ENCODE data around the gene VTN.

Gene VTN

DNA sequence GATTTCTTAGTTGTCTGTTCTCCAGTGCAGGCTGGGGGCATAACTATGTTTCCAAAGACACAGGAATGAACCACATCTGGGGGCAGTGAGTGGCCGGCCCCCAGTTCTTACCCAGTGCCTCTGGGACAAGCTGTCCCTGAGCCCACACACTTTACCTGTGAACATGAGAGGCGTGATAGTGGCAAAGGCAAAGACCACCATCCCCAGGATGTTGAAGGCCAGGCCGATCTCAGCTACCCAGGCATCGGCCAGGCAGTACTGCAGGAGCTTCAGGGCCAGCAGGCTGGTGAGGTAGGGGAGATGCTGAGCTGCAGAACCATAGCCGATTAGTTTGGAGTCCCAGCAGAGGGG lies 34.3 kb upstream of the VTN start:
- Histone ChIP-seq H3K27me3 (replicated peaks) (no peaks in the 10 kb centered on the region), H3K36me3 (replicated peaks) (no peaks in the 10 kb centered on the region), H3K27ac (no peak overlapping the region), H3K4me3 (ENCODE audit: low read depth, low read length) (no peak overlapping the region)
- in situ Hi-C loops (cut with HindIII; ENCODE audit: low pct_ligation_motif_present, low sequenced_read_pairs) = no loop called here
- no peak for DNase-seq
- TF ChIP-seq, protein P1, sequence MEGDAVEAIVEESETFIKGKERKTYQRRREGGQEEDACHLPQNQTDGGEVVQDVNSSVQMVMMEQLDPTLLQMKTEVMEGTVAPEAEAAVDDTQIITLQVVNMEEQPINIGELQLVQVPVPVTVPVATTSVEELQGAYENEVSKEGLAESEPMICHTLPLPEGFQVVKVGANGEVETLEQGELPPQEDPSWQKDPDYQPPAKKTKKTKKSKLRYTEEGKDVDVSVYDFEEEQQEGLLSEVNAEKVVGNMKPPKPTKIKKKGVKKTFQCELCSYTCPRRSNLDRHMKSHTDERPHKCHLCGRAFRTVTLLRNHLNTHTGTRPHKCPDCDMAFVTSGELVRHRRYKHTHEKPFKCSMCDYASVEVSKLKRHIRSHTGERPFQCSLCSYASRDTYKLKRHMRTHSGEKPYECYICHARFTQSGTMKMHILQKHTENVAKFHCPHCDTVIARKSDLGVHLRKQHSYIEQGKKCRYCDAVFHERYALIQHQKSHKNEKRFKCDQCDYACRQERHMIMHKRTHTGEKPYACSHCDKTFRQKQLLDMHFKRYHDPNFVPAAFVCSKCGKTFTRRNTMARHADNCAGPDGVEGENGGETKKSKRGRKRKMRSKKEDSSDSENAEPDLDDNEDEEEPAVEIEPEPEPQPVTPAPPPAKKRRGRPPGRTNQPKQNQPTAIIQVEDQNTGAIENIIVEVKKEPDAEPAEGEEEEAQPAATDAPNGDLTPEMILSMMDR (IDR thresholded peaks at IDR 0.05; ENCODE audit: low read depth, low read length, missing control alignments) = no peak

DNA sequence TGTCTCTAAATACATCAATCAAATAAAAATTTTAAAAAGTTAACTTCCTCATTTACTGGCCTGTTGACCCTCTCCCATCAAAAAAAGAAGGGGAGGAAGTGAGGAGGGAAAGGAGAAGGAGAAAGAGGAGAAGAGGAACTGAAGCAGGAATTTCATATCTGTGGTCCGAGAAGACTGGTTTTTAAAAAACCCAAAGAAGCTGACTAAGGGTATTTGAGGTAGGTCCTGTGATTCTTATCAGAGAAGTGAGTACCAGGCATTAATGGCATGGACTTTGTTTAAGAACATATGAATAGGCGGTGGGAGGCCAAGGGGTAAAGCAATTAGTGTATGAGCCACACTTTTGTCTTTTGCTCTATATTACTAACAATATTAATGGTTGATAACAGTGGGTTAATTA lies 33.9 kb upstream of the VTN start:
- no peak for DNase-seq
- no peaks in the 10 kb centered on the region for H3K27me3 ChIP-seq (replicated peaks)
- H3K27ac ChIP-seq = no peak overlapping the region
- TF ChIP-seq, protein P1 (IDR thresholded peaks at IDR 0.05; ENCODE audit: low read depth, low read length, missing control alignments) = no peak
- H3K36me3 ChIP-seq (replicated peaks) = no peaks in the 10 kb centered on the region
- H3K4me3 ChIP-seq (ENCODE audit: low read depth, low read length) = no peak overlapping the region
- in situ Hi-C loops (cut with HindIII; ENCODE audit: low pct_ligation_motif_present, low sequenced_read_pairs) = no loop called here

- Histone ChIP-seq H3K36me3 (replicated peaks) (no peaks in the 10 kb centered on the region), H3K4me3 (ENCODE audit: low read depth, low read length) (no peak overlapping the region), H3K27ac (no peak overlapping the region), H3K27me3 (replicated peaks) (no peaks in the 10 kb centered on the region)
- in situ Hi-C loops (cut with HindIII; ENCODE audit: low pct_ligation_motif_present, low sequenced_read_pairs) = no loop called here
- no peak for DNase-seq
- TF ChIP-seq, protein P1 (IDR thresholded peaks at IDR 0.05; ENCODE audit: low read depth, low read length, missing control alignments) = no peak
Measured at GRCh38 chr17:28402844-28403243, 32.7 kb upstream of the VTN start.

DNA sequence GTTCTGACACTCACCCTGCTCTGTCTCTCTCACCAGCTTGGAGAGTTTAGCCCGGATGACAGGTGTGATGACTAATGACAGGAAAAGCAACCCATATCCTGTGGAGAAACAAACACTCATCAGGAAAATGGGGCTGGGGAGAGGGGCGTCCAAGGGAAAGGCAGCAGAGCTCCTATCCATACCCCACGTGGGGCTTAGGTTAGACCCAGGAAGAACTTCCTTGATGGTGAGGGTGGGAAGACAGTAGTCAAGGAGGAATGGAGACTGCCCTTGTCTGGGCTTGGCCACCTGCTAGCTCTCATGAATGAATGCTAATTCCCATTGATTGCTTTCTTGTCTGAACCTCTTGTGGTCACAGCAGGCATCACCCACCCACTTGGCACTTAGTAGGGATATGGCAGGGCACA lies 32.1 kb upstream of the VTN start:
- Histone ChIP-seq H3K36me3 (replicated peaks) (no peaks in the 10 kb centered on the region), H3K27me3 (replicated peaks) (no peaks in the 10 kb centered on the region), H3K4me3 (ENCODE audit: low read depth, low read length) (no peak overlapping the region), H3K27ac (no peak overlapping the region)
- TF ChIP-seq, protein P1 (IDR thresholded peaks at IDR 0.05; ENCODE audit: low read depth, low read length, missing control alignments) = no peak
- DNase-seq = no peak
- in situ Hi-C loops (cut with HindIII; ENCODE audit: low pct_ligation_motif_present, low sequenced_read_pairs) = no loop called here

DNA sequence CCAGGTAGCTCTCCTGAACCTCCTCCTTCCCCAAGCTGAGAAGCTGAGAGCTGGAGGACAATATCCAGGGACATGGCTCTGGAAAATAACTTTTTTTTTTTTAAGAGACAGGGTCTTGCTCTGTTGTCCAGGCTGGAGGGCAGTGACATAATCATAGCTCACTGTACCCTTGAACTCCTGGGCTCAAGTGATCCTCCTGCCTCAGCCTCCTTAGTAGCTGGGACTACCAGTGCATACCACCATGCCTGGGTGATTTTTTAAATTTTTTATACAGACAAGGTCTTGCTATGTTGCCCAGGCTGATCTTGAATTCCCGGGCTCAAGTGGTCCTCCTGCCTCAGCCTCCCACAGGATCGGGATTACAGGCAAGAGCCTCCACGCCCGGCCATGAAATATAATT lies 29.7 kb upstream of the VTN start:
- in situ Hi-C loops (cut with HindIII; ENCODE audit: low pct_ligation_motif_present, low sequenced_read_pairs) = no loop called here
- no peak overlapping the region for H3K4me3 ChIP-seq (ENCODE audit: low read depth, low read length)
- no peak for DNase-seq
- TF ChIP-seq, protein P1 (IDR thresholded peaks at IDR 0.05; ENCODE audit: low read depth, low read length, missing control alignments) = no peak
- H3K36me3 ChIP-seq (replicated peaks) = no peaks in the 10 kb centered on the region
- H3K27ac ChIP-seq = no peak overlapping the region
- no peaks in the 10 kb centered on the region for H3K27me3 ChIP-seq (replicated peaks)

- in situ Hi-C loops (cut with HindIII; ENCODE audit: low pct_ligation_motif_present, low sequenced_read_pairs) = no loop called here
- TF ChIP-seq, protein P1 (IDR thresholded peaks at IDR 0.05; ENCODE audit: low read depth, low read length, missing control alignments) = no peak
- Histone ChIP-seq H3K27ac (no peak overlapping the region), H3K36me3 (replicated peaks) (no peaks in the 10 kb centered on the region), H3K4me3 (ENCODE audit: low read depth, low read length) (no peak overlapping the region), H3K27me3 (replicated peaks) (no peaks in the 10 kb centered on the region)
- no peak for DNase-seq
Measured at GRCh38 chr17:28398280-28398981, 28.3 kb upstream of the VTN start.

Measured in brain microvascular endothelial cell (primary cell).